NCI-H1930 (cell line): ENCODE data around the gene GNL2.
"Not testable (repeated sequence)": the region's sequence is repeated elsewhere in the genome, so short reads cannot be mapped to it uniquely, and the experiment has no call there.

Source experiments
- DNase-seq, 2 experiments: peaks; one replicate each; lab custom pipeline; 2025; lab: John Stamatoyannopoulos, UW

Gene GNL2

GRCh38 chr1:37606481-37607263, 10.9 kb upstream of the GNL2 start:
- DNase-seq = no peak

DNA sequence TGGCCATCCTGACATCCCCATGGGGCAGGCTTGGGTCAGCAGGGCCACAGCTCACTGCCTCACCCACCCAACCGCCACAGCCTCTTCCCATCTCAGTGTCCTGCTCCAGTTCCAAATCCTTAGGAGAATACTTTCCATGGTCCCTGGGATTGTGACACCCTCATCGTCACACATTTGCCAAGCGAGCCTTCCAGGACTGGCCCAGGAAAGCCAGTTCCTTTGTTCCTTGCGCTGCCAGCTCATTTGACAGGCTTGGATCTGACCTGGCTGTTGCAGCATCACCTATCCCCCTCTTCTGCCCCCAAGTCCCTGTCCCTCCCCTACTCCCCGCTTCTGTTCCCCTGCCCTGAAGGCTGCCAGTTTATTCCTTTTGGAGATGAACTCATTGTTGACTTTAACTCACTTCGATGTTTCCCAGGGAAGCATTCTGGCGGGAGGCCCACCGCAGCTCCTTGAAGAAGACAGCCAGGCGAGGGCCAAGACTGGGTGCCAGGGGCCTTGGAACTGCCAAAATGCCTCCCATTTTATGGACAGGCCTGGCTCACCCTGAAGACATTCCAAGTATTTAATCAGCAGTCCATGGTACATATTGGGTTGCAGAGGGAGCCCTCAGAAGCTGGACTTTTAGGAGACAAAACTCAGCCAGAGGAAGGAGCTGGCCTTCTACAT, 10.2 kb upstream of the GNL2 start:
- no peak for DNase-seq

DNA sequence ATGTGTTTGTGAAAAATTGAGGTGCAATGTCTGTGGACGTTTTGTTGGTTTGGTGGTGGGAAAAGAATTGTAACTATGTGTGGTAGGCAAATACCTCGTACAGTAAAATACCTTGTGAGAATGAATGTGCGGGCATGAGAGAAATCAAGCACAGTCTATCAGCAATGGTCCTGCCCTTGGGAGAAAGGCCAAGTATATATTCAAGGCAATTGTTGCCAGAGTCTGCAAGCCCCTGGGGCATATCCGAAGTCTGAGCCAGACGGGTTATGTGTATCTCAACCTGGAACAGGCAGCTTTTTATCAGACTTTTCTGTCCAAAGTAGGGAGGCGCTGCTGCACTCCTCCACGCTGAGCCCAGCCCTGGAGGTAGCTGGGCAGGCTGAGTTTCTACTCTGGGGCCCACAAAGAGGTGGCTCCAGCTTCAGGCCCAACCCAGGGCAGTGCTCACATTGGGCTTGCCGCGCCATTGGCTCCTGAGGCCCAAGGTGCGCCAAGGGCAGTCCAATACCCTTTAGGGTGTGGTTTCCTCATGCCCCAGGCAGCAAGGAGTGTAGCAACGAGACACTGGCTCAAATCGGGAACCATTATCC, 9.4 kb upstream of the GNL2 start:
- no peak for DNase-seq

DNA sequence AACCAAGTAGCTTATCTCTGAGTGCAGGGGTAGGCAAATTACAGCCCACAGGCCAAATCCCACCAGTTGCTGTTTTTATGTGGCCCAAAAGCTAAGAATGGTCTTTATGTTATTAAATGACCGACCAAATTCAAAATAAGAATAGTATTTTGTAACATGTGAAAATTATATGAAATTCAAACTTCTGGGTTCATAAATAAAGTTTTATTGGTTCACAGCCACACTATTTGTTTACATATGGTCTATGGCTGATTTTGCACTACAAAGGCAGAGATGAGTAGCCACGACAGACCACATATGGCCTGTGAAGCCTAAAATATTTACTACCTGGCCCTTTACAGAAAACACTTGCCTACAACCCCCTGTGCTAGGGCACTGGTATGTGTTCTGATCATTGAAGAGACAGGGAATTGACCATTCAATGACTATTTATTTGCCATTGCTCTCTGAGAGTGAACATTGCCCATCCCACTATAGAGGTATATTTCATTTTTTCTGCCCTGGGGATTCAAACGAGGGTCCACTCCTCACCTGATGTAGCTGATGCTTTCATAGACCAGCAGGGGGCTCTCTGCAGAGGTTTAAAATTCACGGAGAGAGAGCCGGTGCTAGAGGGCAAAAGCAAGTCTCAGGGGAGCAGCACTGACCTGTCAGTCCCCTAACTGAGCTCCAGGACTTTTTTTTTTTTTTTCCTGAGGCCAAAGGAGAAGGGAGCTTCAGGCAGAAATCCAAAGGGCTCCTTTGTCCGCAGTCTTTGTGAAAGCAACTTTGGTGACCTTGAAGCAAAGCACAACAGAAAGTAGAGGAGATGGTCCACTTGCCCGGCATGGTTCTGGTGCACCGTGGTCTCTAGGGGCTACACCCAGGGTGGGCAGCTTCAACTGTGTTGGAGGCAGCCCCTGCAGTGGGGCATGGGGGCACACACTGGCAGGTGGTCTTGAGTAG, 7.3 kb upstream of the GNL2 start:
- peak; percentile 14 to 51 for DNase-seq

DNA sequence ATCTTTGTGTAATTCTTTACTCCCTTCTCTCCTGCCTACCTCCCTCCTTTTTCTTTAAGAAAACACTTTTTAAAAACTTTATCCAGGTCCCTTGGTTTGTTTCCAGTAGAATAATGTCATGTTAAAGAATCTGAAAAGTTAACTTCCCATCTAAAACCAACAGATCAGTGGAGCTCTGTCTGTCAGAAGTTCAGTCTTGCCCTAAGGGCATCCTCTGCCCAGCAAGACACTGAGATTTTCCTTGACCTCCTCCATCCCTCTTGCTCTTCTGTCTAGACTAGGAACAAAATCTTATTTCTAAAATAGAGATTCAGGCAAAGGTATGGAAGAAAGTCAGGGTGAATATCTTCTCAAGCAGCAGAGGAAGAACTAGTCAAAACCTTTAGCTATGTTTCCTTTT, 5.7 kb upstream of the GNL2 start:
- no peak for DNase-seq

- no peak for DNase-seq
These were observed 4.2 kb upstream of the GNL2 start for GRCh38 chr1:37599940-37600339.

DNA sequence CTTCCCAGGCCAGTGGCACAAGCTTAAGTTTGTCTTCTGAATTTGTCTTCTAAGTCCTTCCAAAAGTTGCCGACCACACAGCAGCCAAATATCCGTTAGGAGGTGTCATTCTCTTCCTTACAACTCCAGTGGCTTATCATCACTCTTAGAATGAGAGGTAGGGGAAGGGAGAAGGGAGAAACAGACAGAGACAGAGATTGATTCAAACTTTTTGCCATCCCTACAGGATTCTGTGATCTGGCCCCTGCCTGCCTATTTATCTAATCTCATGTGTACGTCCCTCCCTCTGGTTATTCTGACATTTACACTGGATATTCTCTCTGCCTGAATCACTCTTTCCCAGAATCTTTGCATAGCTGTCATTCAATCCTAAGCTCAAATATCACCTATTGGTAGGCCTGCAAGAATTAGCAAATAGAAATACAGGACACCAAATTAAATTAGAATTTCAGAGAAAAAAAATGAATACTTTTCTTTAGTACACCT, 488 bp upstream of the GNL2 start:
- DNase-seq = no peak

DNA sequence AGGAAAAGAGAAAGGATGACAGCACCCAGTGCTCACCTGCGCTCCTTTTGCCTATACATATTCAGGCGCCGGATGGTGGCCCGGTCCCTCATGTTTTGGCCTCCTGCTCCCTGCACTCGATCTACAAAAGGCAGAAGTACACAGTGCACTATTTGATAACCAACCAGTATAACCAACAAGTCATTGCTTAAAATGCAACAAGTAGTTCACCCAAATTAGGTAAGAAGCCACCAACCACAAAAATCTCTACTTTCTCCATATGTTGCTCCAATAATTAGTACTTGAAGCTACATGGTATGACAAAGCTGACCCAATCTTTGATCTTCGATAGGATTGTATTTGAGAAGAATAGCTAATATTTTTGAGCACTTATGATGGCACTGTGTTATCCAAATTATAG, 2.0 kb downstream of the GNL2 start:
- DNase-seq = no peak

DNA sequence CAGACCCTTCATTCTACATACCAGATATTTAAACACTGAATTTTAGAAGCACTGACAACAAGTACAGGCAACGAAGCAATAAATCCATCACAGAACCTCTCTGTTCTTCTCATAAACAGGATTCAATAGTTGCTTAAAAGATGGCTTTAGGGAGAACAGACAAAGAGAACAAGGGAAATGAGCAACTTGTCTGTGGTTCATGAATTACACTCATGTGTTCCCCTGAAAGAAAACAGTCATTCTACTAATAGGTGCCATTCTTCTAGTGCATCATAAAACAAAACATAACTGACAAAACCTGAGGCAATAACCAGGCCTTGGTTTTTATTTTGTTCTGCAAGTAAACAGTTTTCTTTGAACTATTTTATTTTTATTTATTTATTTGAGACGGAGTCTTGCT, 6.8 kb downstream of the GNL2 start:
- DNase-seq = no peak

DNA sequence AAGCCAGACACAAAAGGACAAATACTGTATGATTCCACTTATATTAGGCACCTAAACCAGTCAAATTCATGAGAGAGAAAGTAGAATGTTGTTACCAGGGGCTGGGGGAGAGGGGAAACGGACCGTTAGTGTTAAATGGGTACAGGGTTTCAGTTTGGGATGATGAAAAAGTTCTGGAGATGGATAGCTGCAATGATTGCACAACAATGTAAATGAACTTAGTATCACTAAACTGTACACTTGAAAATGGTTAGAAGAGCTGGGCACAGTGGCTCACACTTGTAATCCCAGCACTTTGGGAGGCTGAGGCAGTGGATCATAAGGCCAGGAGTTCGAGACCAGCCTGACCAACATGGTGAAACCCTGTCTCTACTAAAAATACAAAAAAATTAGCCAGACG, 11.2 kb downstream of the GNL2 start:
- DNase-seq = not testable (repeated sequence)

DNA sequence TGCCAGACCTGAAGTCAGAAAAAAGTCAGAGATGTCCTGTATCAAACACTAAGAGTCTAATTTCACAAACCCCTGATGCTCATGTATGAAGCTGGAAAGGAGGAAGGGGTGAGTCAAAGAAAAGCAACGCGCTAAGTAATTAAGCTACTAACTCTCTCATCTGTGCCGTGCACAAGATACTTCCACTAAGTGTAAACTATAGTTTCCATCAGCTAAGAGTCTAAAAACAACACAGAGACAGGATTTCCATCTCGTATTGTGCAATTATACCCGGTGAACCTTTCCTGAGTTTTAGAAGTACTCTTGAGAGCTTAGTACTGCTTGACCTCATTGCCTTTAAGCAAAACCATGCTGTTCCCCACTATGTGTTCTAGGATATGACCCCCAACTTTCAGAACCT, 20.0 kb downstream of the GNL2 start:
- DNase-seq = no peak

GRCh38 chr1:37574834-37575480, 20.8 kb downstream of the GNL2 start:
- no peak for DNase-seq

DNA sequence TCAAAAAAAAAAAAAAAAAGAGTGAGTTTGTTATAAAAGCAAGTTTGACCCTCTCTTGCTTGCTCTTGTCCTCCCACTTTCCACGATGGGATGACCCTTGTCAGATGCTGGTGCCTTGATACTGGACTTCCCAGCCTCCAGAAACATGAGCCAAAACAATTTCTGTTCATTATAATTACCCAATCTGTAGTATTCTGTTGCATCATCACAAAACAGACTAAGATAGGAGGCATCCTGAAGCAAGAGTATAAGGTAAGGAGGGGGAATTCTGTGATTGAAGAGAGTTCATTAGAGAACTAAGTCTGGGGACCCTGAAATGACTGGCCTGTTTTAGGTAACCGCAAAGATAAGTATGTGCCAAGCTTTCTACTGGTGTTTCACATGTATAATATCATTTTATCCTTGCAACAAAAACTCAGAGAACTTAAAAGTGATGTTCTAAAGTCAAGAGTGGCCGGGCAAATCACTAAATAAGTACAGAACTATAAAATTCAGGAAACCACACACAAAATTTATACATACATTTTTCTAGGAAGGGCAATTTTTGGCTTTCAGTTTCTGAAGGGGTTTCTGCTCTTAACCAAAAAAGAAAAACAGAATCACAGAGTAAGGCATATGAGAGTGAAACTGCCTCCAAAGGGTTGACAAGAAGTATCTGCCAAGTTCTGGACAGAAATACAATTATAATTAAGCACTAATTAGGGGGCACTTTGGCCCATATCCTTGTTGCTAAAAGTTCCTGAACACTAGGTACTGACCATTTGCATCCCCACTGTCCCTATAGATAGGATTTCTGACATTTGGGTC, 25.0 kb downstream of the GNL2 start:
- DNase-seq = no peak

DNA sequence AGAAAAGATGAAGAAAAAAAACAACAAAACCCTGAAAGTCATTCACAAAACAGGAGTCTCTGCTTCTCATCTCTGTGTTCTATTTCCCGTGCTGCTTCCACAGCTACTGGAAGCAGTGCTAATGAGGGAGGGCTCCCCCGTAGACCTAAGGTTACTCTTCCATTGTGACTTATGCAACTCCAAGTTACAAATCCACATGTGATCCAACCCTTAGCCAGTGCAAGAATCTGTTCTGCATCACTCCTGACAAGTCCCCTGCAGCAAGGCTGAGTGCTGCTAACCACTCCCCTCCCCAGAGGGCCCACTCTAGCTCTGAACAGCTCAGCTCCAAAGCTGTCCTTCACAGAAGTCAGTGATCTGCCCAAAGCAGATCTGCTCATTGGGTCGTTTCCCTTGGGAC, 28.7 kb downstream of the GNL2 start:
- no peak for DNase-seq

DNA sequence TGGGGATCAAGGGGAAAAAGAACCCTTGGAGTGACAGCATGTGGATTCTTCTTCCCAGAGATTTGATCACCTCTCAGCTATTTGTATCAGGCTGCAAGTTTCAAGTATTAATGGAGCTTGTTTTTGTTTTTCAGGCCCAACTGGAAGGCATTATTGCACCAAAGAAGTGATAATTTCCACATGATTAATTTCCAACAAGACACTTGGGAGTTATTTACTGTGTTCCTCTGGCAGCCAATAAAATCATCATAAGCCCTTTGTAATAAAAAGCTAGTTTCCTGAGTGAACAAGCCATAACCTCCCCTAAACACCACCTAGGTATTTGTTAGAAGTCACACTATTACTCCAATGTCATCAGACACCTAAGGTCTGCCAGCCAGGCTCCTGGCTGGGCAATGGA, 30.8 kb downstream of the GNL2 start:
- no peak for DNase-seq

GRCh38 chr1:37562984-37563383, 32.8 kb downstream of the GNL2 start:
- no peak for DNase-seq

- DNase-seq = no peak
These were observed 34.3 kb downstream of the GNL2 start for GRCh38 chr1:37561133-37562132.

DNA sequence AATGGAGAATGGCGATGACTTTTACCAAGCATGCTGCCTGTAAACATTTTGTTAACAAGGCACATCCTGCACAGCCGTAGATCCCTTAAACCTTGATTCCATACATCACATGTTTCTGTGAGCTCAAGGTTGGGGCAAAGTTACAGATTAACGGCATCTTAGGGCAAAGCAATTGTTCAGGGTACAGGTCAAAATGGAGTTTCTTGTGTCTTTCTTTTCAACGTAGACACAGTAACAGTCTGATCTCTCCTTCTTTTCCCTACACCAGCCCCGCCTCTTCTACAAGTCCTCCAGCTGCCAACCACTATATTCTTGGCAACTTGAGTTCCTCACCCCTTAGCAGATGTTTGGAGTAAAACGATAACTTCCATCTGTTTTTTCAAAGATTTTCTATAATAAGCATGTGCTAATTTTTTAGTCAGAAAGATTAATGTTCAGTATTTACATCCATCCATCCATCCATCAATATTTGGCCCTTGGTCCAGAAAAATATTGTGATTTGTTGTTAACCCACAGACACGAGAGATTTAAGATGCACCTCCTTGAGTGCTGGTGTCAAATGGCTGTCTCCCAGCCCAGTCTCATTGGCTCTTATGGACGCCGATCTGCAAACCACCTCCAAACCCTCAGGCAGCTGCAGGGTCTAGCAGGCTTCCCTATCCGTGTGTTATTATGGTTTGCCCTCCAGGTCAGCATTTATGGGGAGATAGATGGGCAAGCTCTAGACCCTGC, 35.2 kb downstream of the GNL2 start:
- no peak for DNase-seq

GRCh38 chr1:37559957-37560379, 35.8 kb downstream of the GNL2 start:
- not testable (repeated sequence) for DNase-seq
